NCI-H1105 treated with DMSO at 0.1 percent for 48 hours (cell line): ENCODE results near the gene AFAP1.

Experiments used
- DNase-seq: peaks from one replicate; lab custom pipeline; 2025; lab: John Stamatoyannopoulos, UW

Gene AFAP1

DNA sequence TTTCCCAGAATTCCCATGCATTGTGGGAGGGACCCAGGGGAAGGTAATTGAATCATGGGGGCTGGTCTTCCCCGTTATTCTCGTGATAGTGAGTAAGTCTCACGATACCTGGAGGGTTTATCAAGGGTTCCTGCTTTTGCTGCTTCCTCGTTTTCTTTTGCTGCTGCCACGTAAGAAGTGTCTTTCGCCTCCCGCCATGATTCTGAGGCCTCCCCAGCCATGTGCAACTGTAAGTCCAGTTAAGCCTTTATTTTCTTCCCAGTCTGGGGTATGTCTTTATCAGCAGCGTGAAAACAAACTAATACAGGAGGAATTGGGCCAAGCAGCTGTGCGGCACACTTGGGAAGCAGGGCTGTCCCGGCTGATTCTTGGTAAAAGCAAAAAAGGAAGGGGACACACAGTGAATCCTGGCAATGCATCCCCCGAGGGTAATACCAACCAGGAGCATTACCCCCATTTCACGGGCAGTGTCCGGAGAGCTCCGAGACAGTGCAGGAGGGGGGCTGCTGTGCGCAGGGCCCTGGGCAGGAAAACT lies 185.7 kb downstream of the AFAP1 start:
- no peak for DNase-seq

DNA sequence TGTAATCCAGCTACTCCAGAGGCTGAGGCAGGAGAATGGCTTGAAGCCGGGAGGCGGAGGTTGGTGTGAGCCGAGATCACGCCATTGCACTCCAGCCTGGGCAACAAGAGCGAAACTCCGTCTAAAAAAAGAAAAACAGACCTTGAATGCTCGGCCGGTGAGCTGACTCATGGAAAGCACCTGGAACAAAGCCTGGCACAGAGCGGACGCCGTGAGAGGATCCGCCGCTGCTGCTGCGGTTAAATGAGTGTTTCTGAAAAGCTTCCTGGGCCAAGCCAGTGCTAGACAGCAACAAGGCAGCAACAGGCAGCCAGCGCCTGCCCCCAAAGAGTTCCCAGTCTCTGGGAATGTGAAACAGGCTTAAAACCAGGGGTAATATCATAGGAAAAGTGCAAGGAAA lies 186.4 kb downstream of the AFAP1 start:
- DNase-seq: no peak

DNA sequence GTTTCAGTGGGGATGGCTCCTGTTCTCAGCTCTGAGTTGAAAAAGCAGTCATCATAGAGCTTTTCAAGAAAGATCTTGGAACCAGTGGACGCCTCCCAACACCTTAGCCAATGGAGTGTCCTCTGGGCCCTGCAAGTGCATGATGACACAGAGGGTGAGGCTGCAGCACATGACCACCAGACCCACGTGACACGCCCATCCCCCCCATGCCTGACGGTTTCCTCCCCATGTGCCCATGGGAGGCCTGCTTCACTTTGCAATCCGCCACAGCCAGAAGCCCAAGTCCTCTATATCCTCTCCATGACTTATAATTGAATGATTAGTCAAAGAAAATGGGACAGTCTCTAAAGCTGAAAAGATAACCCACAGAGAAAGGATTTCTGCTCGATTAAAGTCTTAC lies 187.0 kb downstream of the AFAP1 start:
- DNase-seq: no peak

GRCh38 chr4:7750972-7751371 lies 188.7 kb downstream of the AFAP1 start:
- no peak for DNase-seq

GRCh38 chr4:7750523-7750922 lies 189.1 kb downstream of the AFAP1 start:
- DNase-seq: no peak

DNA sequence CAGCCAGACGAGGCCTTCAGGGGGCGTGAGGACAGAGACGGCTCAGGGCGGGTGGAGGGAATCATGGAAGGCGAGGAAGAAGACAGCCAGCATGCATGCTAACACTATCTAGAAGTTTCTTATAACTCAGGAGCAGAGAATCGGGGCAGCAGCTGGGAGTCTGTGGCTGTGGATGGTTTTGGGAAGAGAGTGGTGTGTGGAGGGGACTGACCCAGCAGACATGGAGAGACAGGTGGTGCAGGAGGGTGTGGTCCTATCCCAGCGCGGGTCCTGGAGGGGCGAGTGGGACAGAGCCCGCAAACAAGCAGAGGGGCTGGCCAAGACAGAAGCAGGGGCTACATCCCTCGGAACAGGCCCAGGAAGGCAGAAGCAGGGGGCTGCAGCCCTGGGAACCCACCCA lies 192.1 kb downstream of the AFAP1 start:
- no peak for DNase-seq

DNA sequence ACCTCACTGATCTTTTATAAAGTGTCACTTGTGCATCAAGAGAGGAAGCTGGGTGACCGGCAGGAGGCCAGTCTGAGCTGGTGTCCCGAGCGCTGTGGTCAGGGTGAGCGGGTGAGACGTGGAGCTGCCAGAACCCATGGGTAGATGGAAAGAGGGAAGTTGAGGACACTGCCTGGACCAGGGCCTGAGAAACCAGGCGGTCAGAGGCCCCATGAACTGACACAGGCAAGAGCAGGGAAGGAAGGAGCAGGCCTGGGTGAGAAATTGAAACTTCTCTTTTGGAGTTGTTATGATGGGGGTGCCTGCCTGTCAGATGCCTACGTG lies 192.6 kb downstream of the AFAP1 start:
- no peak for DNase-seq

GRCh38 chr4:7746351-7747061 lies 193.2 kb downstream of the AFAP1 start:
- DNase-seq: no peak

DNA sequence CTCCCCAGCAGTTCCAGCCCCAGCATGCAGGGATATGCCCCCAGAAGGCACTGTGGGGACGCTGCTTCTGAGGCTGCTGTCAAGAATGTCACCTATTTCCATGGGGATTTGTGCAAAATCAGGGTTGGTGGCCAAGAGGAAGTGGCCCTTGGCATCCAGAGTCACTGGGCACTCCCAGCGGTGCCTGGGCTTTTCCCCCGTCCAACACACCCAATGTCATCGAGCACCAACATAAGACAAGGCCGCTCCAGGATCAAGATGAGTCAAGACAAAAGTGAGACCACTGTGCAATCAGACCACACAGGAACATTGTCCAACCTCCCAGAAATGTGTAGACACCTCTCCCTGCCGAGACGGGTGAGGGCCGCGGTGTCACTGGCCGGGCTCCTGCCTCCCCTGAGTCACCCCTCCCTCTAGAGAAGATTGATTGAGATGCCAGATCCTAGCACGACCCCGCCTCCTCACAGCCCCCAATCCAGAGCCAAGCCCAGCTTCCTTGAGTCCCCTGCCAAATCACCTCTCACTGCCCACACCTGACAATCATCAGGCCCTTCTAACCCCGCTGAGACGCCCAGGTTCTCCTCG lies 194.3 kb downstream of the AFAP1 start:
- DNase-seq: no peak

- no peak for DNase-seq
Measured at GRCh38 chr4:7744142-7744804, 195.4 kb downstream of the AFAP1 start.

DNA sequence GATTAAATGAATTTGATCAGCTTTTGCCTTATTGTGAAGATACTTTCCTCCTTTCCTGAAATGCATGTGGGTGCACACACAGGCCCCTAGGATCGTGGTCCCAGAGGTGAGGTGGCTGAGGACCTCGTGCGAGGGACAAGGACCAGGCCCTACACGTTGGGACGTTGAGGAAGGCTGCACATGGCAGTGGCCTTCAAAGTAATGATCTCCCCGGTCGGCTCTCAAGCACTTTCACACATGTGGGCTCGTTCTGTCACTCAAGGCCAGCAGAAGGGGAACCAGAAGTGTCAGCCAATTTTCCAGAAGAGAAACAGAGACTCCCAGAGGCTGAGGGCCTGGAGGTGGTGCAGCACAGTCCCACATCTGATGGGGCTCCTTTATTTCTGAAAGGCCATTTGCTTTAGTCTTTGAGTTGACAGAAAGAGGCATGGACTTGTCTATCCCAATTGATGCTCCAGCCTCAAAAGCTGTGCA lies 196.8 kb downstream of the AFAP1 start:
- no peak for DNase-seq

- DNase-seq: no peak
Measured at GRCh38 chr4:7741946-7742806, 197.5 kb downstream of the AFAP1 start.

DNA sequence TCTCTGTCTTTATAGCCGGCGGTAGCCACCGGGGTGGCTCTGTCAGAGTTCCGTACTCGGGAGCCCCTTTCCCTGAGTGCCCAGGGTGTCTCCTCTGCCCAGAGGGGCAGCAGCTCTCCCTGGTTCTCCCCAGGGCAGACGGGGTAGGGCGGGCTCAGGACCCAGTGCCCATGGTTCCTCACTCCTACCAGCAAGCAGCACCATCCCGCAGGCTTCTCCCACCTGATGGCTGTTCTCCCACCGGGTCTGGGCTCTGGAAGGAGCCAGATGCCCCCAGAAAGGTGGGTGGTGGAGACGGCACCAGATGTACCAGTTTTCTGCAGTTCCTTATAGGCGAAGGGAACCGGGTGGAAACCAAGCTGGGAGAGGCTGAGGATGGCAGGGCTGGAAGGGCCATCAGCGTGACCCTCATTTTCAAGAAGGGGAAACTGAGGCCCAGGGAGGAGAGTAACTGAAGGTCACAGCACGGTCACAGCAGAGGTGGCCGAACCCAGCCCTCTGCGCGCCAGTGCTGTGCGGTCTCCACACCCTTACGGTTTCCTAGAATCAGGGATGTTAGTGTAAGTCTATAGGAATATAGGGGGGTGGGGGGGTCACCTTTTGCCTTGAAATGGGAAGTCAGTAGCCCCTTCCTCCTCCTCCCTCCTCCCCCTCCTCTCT lies 198.7 kb downstream of the AFAP1 start:
- no peak for DNase-seq

DNA sequence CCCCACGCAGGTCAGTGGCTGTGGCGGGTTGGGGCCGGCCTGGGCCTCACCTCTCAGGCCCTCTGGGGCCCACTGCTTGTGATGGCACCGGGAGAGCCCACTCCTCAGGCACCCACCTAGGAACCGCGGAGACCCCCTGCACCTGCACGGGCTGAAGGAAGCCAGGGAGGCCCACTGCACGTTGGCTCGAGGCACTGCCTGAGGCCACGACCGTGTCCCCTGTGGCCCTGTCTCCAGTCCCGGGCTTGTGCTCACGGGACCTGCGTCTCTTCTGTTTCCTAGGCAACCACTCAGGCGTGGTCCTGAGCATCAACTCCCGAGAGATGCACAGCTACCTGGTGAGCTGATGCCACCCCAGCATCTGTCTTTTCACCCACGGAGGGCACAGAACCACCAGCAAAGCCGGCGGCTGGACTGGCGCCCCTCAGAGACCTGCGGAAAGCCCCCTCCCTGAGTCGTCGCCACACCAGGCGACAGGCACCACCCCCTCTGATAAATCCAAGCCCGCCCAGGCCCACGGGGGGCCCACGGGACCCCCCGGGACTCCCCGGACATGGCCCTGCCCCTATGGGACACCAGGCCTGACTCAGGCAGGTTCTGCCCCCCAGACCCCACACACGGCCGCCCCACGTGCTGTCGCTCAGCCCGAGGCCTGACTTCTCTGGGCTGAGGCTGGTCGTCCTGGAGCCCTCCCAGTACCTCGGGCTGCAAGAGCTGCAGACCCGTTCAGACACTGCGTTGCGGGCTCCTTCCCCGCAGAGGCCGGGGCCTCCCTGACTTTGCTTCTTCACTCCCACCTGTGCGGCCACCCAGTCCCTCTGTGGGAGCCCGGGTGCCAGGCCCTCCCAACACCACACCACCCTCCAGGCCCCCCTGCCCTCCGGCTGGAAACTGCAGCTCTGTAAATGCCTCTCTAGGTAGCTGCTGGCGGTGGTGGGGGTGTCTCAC lies 199.5 kb downstream of the AFAP1 start:
- DNase-seq: no peak

DNA sequence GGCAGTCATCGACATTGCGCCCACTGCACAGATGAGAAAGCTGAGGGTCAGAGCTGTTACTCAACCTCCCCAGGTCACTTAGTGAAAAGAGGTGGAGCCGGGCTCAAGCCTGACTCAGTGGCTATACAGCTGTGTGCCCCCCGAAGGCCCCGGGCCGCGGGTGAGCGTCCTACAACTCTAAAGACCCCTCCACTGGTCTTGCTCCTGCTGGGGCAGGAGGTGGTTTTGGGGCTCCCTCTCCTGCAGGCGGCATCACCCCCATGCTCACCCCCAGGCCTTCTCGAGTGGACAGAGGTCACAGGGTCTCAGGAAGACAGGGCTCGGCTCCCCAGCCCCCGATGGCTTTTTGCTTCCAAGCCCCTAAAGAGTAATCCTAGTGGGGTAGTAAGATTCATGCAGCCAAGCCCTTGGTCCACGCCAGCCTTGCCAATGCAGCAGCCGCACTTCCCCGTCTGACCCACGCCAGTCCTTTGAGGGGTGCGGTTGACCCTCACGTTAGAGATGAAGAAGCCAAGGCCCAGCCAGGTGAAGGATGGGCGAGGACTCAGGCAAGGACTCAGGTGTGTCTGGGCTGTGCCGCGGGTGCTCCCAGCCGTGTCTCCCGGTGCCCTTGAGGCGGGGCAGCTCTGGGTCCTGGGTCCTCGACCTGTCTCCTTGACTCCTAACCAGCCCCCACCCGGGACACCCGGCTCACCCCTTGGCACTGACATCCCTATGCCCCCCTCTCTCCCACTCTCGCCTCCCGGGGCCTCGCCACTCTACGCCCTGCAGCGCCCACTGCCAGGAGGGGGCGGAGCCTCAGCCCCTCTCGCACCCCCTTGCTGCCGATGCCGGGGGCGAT lies 200.4 kb downstream of the AFAP1 start:
- no peak for DNase-seq

- DNase-seq: no peak
Measured at GRCh38 chr4:7738458-7739076, 201.1 kb downstream of the AFAP1 start.

GRCh38 chr4:7737752-7738457 lies 201.8 kb downstream of the AFAP1 start:
- no peak for DNase-seq

- DNase-seq: no peak
Measured at GRCh38 chr4:7737268-7737645, 202.4 kb downstream of the AFAP1 start.
